Neural cell (in vitro differentiated cells): Measurements from ENCODE around the gene PDE7B.

Experiments used
- CTCF ChIP-seq: fragments of 450-650 bp; IDR thresholded peaks from 2 replicates; pipeline ENCODE4 v1.5.1; 2014; ENCODE audit warnings: antibody characterized with exemption, mild to moderate bottlenecking, moderate library complexity; ENCODE audit not compliant: poor library complexity, severe bottlenecking
- EP300 ChIP-seq: fragments of 450-650 bp; conservative IDR thresholded peaks from 2 replicates; pipeline ENCODE4 v1.6.1; 2014; ENCODE audit warnings: antibody characterized with exemption, mild to moderate bottlenecking, moderate library complexity; ENCODE audit not compliant: poor library complexity, severe bottlenecking
- MXI1 ChIP-seq: fragments of 450-650 bp; conservative IDR thresholded peaks from 2 replicates; pipeline ENCODE4 v1.6.1; 2014; ENCODE audit warnings: antibody characterized with exemption, mild to moderate bottlenecking; ENCODE audit not compliant: poor library complexity, severe bottlenecking
- POLR2AphosphoS5 ChIP-seq: IDR thresholded peaks from 2 replicates; pipeline ENCODE4 v1.6.1; 2012
- RAD21 ChIP-seq: fragments of 450-650 bp; conservative IDR thresholded peaks from 2 replicates; pipeline ENCODE4 v1.6.1; 2014; ENCODE audit warnings: antibody characterized with exemption, mild to moderate bottlenecking, moderate library complexity

- no peak for TF ChIP-seq MXI1
- TF ChIP-seq CTCF = no peak
- TF ChIP-seq POLR2AphosphoS5 = no peak
- no peak for TF ChIP-seq EP300
- no peak for TF ChIP-seq RAD21
Observed at GRCh38 chr6:135993361-135993760, 141.9 kb downstream of the PDE7B start.
